ENCODE measurements around the gene TWSG1.
"Not testable (repeated sequence)": the region's sequence is repeated elsewhere in the genome, so short reads cannot be mapped to it uniquely, and the experiment has no call there.

The TWSG1 gene

DNA sequence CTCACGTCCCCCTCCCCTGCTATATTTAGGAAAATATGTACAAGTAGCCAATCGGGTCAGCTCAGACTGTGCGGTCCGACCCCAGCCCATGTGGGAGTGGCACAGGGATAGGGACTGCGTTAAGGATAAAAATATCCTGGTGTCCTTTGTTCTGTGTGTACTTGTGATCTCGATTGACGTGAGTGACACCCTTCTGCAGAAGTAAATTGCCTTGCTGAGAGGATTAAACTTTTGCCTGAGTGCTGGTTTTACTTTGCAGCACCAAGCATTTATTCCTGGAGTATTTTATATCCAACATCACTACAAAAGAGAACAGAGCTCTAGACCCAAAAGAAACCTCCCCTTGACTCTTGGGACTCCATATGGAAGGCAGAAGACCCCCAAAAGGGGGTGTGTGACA lies 112.8 kb downstream of the TWSG1 start:
- Histone ChIP-seq H3K27me3 (replicated peaks; ENCODE audit: control insufficient read depth, insufficient read depth, low read length) (no peaks in the 10 kb centered on the region), H3K4me3 (replicated peaks; ENCODE audit: low read depth, low read length) (no peak overlapping the region), H3K36me3 (ENCODE audit: control insufficient read depth, insufficient read depth, low read length) (no peaks in the 10 kb centered on the region)
- DNase-seq (ENCODE audit: extremely low read depth, insufficient read length) = no peak
- TF ChIP-seq, protein P1, sequence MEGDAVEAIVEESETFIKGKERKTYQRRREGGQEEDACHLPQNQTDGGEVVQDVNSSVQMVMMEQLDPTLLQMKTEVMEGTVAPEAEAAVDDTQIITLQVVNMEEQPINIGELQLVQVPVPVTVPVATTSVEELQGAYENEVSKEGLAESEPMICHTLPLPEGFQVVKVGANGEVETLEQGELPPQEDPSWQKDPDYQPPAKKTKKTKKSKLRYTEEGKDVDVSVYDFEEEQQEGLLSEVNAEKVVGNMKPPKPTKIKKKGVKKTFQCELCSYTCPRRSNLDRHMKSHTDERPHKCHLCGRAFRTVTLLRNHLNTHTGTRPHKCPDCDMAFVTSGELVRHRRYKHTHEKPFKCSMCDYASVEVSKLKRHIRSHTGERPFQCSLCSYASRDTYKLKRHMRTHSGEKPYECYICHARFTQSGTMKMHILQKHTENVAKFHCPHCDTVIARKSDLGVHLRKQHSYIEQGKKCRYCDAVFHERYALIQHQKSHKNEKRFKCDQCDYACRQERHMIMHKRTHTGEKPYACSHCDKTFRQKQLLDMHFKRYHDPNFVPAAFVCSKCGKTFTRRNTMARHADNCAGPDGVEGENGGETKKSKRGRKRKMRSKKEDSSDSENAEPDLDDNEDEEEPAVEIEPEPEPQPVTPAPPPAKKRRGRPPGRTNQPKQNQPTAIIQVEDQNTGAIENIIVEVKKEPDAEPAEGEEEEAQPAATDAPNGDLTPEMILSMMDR (IDR thresholded peaks at IDR 0.05; ENCODE audit: insufficient read depth, low read length, poor library complexity, severe bottlenecking) = no peak

DNA sequence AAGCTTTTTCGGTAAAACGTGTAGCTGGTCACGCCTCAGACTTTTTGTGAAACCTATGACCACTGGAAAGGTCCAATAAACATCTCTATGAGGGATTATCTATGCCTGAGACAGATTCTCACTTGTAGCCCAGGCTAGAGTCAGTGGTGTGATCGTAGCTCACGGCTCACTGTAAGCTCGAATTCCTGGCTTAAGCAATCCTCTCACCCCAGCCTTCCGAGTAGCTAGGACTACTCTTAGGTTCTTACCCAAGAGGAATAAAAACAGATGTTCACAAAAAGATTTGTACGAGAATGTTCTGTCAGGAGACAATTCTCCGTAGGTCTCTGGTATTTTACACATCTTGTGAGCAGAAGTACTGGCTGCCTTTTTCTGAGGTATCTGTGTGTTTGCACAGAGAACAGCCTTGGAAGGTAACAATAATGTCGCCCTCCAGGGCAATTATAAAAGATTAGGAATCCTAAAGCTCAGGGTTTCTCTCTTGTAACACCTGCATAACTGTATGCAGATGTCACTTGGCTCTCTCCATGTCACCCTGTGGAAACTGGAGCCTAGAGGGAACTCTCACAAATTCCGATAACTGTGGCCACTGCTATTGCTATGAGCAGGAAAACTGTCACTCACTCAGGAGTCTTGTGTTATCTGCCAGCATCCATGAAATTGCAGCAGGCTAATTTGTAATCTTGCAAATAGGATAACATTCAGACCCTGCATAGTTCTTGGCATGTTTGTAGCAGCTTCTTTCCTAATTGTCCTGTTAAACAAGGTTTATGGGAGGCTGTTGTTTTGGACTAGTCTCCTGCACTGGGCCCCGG lies 115.2 kb downstream of the TWSG1 start:
- no peak for DNase-seq (ENCODE audit: extremely low read depth, insufficient read length)
- no peaks in the 10 kb centered on the region for H3K36me3 ChIP-seq (ENCODE audit: control insufficient read depth, insufficient read depth, low read length)
- TF ChIP-seq, protein P1 (IDR thresholded peaks at IDR 0.05; ENCODE audit: insufficient read depth, low read length, poor library complexity, severe bottlenecking) = no peak
- H3K27me3 ChIP-seq (replicated peaks; ENCODE audit: control insufficient read depth, insufficient read depth, low read length) = no peaks in the 10 kb centered on the region
- no peak overlapping the region for H3K4me3 ChIP-seq (replicated peaks; ENCODE audit: low read depth, low read length)

DNA sequence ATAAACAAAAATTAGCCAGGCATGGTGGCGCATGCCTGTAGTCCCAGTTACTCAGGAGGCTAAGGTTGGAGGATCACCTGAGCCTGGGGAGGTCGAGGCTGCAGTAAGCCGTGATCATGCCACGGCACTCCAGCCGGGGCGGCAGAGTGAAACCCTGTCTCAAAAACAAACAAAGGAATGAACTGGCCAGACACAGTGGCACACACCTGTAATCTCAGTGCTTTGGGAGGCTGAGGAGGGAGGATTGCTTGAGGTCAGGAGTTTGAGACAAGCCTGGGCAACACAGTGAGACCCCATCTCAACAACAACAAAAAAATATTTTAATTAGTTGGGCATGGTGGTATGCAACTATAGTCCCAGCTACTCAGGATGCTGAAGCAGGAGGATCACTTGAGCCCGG lies 116.3 kb downstream of the TWSG1 start:
- H3K4me3 ChIP-seq (replicated peaks; ENCODE audit: low read depth, low read length); H3K36me3 ChIP-seq (ENCODE audit: control insufficient read depth, insufficient read depth, low read length); DNase-seq (ENCODE audit: extremely low read depth, insufficient read length); H3K27me3 ChIP-seq (replicated peaks; ENCODE audit: control insufficient read depth, insufficient read depth, low read length): not testable (repeated sequence)

Data from GM06990 (cell line).